Tibial artery (tissue), 4 donors: ENCODE results near the gene SERPINA9.

ENCODE experiments used
- DNase-seq, 2 donors: peaks; one replicate each; pipeline ENCODE4 v3.0.0-alpha.2; 2019
- H3K27ac ChIP-seq, 2 donors: fragments of 200-600 bp; sonication (generic) in 1 of 2; 1 replicate in 1 of 2; 2 replicates in 1 of 2; pipeline ENCODE4 v1.5.1; 2018 to 2019; ENCODE audit warnings: mild to moderate bottlenecking in 1 of 2
- H3K27me3 ChIP-seq, 2 donors: fragments of 200-600 bp; sonication (generic) in 1 of 2; one replicate each; pipeline versions ENCODE4 v1.5.1 to v1.6.0; 2016 to 2019
- H3K36me3 ChIP-seq, 3 donors: fragments of 200-600 bp; sonication (generic) in 2 of 3; one replicate each; pipeline ENCODE4 v1.5.1; 2016 to 2019; ENCODE audit warnings: mild to moderate bottlenecking in 2 of 3
- H3K4me1 ChIP-seq, 4 donors: fragments of 200-600 bp; sonication (generic) in 2 of 4; 1 replicate in 3 of 4; 2 replicates in 1 of 4; pipeline ENCODE4 v1.5.1; 2016 to 2019
- H3K4me3 ChIP-seq, 2 donors: fragments of 200-600 bp; sonication (generic) in 1 of 2; 1 replicate in 1 of 2; 2 replicates in 1 of 2; pipeline ENCODE4 v1.5.1; 2018 to 2019; ENCODE audit warnings: mild to moderate bottlenecking in 2 of 2
- H3K9me3 ChIP-seq, 3 donors: fragments of 200-600 bp; sonication (generic) in 1 of 3; one replicate each; pipeline ENCODE4 v1.5.1; 2016 to 2019
- CTCF ChIP-seq, 2 experiments: fragments of 200-600 bp in 1 of 2; fragments of 450-650 bp in 1 of 2; IDR thresholded peaks; one replicate each; pipeline ENCODE4 v1.5.1; 2017 to 2019; ENCODE audit warnings: antibody characterized with exemption in 2 of 2, mild to moderate bottlenecking in 1 of 2, moderate library complexity in 1 of 2
- intact Hi-C: fragments of 100-400 bp; cut with DNase I; formaldehyde crosslinking; loops from one replicate; pipeline ENCODE4 v1.15.0; 2023; ENCODE audit warnings: low total_unique reads

SERPINA9 gene

GRCh38 chr14:94472842-94473241 is 3.2 kb downstream of the SERPINA9 start:
- Histone ChIP-seq H3K9me3 (peaks cover 0 to under 1% (median 0%) of the 10 kb centered on the region in 3 donors), H3K27ac (no peak overlapping the region)
- no peak for DNase-seq

GRCh38 chr14:94471045-94471444 is 5.0 kb downstream of the SERPINA9 start:
- no peak for DNase-seq
- Histone ChIP-seq H3K27me3 (peaks cover 0 to 3% of the 10 kb centered on the region in 2 donors), H3K27ac (no peak overlapping the region), H3K4me3 (no peak overlapping the region), H3K36me3 (no peaks in the 10 kb centered on the region), H3K9me3 (no peaks in the 10 kb centered on the region), H3K4me1 (no peaks in the 10 kb centered on the region)
- TF ChIP-seq CTCF (IDR thresholded peaks at IDR 0.05): no peak
- intact Hi-C loops: no loop called here

More at GRCh38 chr14:94472842-94473241, 3.2 kb downstream of the SERPINA9 start:
- H3K36me3 ChIP-seq: no peaks in the 10 kb centered on the region
- no peak overlapping the region for H3K4me3 ChIP-seq
- intact Hi-C loops: no loop called here
- TF ChIP-seq CTCF (IDR thresholded peaks at IDR 0.05): no peak
- H3K27me3 ChIP-seq: peaks cover 0 to 3% of the 10 kb centered on the region in 2 donors
- no peaks in the 10 kb centered on the region for H3K4me1 ChIP-seq

- H3K4me1 ChIP-seq: no peaks in the 10 kb centered on the region
- DNase-seq: no peak
- no peak overlapping the region for H3K4me3 ChIP-seq
- H3K36me3 ChIP-seq: no peaks in the 10 kb centered on the region
- no peak overlapping the region for H3K27ac ChIP-seq
- H3K9me3 ChIP-seq: peaks cover 0 to 5% (median 0%) of the 10 kb centered on the region in 3 donors
- peaks cover 0 to 3% of the 10 kb centered on the region in 2 donors for H3K27me3 ChIP-seq
- no peak for TF ChIP-seq CTCF (IDR thresholded peaks at IDR 0.05)
- intact Hi-C loops: no loop called here
These were observed 5.7 kb downstream of the SERPINA9 start for GRCh38 chr14:94470311-94470710.

GRCh38 chr14:94469261-94469660 is 6.7 kb downstream of the SERPINA9 start:
- Histone ChIP-seq H3K9me3 (peaks cover 0 to 10% (median 4%) of the 10 kb centered on the region in 3 donors), H3K27ac (no peak overlapping the region), H3K4me3 (no peak overlapping the region), H3K27me3 (no peaks in the 10 kb centered on the region), H3K4me1 (no peaks in the 10 kb centered on the region), H3K36me3 (no peaks in the 10 kb centered on the region)
- intact Hi-C loops: no loop called here
- TF ChIP-seq CTCF (IDR thresholded peaks at IDR 0.05): no peak
- DNase-seq: no peak

GRCh38 chr14:94467728-94468520 is 8.1 kb downstream of the SERPINA9 start:
- no peaks in the 10 kb centered on the region for H3K27me3 ChIP-seq
- no peak for DNase-seq
- peaks cover 0 to 10% (median 4%) of the 10 kb centered on the region in 3 donors for H3K9me3 ChIP-seq
- no peak overlapping the region for H3K27ac ChIP-seq
- H3K4me1 ChIP-seq: no peaks in the 10 kb centered on the region
- H3K36me3 ChIP-seq: no peaks in the 10 kb centered on the region
- no peak for TF ChIP-seq CTCF (IDR thresholded peaks at IDR 0.05)
- intact Hi-C loops: no loop called here
- H3K4me3 ChIP-seq: no peak overlapping the region
